Pons (tissue), 1 donor: ENCODE measurements around the gene FABP2.
"Not testable (repeated sequence)": the region's sequence is repeated elsewhere in the genome, so short reads cannot be mapped to it uniquely, and the experiment has no call there.

Experiments used
- DNase-seq: peaks from one replicate; pipeline ENCODE4 v3.0.0-alpha.2; 2016; ENCODE audit warnings: low spot score

The FABP2 gene

GRCh38 chr4:119310826-119311225, 11.1 kb downstream of the FABP2 start:
- DNase-seq = no peak

GRCh38 chr4:119307606-119308005, 14.3 kb downstream of the FABP2 start:
- no peak for DNase-seq

GRCh38 chr4:119304431-119304830, 17.5 kb downstream of the FABP2 start:
- no peak for DNase-seq

GRCh38 chr4:119303587-119304305, 18.2 kb downstream of the FABP2 start:
- no peak for DNase-seq

GRCh38 chr4:119302073-119302832, 19.7 kb downstream of the FABP2 start:
- DNase-seq = no peak

GRCh38 chr4:119300101-119300978, 21.6 kb downstream of the FABP2 start:
- peak; percentile 86 for DNase-seq

- DNase-seq = no peak
Observed at GRCh38 chr4:119299741-119300100, 22.2 kb downstream of the FABP2 start.

GRCh38 chr4:119299260-119299671, 22.7 kb downstream of the FABP2 start:
- peak; percentile 32 for DNase-seq

- DNase-seq = no peak
Observed at GRCh38 chr4:119297795-119298194, 24.1 kb downstream of the FABP2 start.

- DNase-seq = no peak
Observed at GRCh38 chr4:119296356-119296755, 25.6 kb downstream of the FABP2 start.

- DNase-seq = no peak
Observed at GRCh38 chr4:119290598-119290997, 31.3 kb downstream of the FABP2 start.

GRCh38 chr4:119289313-119289712, 32.6 kb downstream of the FABP2 start:
- no peak for DNase-seq

- peak; percentile 75 for DNase-seq
Observed at GRCh38 chr4:119286377-119287002, 35.4 kb downstream of the FABP2 start.

GRCh38 chr4:119284876-119285780, 36.8 kb downstream of the FABP2 start:
- DNase-seq = peak; percentile 24

- DNase-seq = no peak
Observed at GRCh38 chr4:119281393-119281792, 40.5 kb downstream of the FABP2 start.

- DNase-seq = not testable (repeated sequence)
Observed at GRCh38 chr4:119279945-119280344, 42.0 kb downstream of the FABP2 start.

- DNase-seq = not testable (repeated sequence)
Observed at GRCh38 chr4:119279541-119279940, 42.4 kb downstream of the FABP2 start.

GRCh38 chr4:119271361-119272085, 50.4 kb downstream of the FABP2 start:
- no peak for DNase-seq

- no peak for DNase-seq
Observed at GRCh38 chr4:119268466-119268865, 53.5 kb downstream of the FABP2 start.
